ENCODE data around the gene NHLRC1.
"Not testable (repeated sequence)": the region's sequence is repeated elsewhere in the genome, so short reads cannot be mapped to it uniquely, and the experiment has no call there.

Gene NHLRC1

DNA sequence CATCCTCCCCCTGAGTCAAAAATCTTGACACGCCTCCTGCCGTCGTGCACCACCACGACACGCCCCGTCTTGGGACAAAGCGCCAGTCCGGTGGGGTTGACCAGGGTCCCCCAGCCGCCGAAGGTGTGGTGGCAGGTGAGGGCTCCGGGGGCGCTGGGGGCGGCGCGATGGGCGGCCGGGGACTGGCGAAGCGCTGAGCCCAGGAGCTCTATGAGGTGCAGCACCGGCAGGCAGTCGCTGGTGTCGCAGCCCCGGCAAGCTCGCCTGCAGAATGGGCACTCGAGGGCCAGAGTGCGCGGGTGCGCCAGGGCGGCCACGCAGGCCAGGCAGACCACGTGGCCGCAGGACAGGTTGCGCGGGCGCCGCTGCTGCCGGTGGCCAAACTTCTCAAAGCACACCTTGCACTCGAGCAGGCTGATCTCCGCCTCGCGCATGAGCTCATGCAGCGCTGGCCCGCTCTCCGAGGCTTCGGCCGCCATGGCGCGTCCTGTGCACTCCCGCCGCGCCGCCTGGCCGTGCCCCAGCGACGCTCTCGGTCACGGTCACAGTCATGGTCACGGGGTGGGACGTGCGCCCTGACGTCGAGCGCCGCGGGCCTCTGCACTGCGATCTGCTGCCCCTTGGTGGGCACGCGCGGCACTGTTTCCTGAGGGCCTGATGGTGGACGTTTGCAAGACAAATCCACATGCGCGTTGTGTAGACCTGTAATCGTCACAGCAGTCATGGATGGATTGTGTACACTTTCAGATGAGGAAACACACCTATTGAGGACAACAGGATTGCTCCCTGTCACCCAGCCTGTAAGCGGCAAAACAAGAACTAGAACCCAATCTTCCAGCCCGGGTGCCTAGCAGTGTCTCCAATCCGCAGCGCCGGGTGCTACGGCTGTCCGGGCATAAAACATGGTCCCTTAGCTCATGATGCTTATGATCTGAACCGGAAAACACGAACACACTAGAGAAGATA lies at the start of gene NHLRC1:
NHLRC1 (minus strand) TSS at position 550 of the 966 bp plus-strand sequence; CDS start at position 479, 71 bp downstream.
- DNase-seq (ENCODE audit: low spot score): no peak

DNA sequence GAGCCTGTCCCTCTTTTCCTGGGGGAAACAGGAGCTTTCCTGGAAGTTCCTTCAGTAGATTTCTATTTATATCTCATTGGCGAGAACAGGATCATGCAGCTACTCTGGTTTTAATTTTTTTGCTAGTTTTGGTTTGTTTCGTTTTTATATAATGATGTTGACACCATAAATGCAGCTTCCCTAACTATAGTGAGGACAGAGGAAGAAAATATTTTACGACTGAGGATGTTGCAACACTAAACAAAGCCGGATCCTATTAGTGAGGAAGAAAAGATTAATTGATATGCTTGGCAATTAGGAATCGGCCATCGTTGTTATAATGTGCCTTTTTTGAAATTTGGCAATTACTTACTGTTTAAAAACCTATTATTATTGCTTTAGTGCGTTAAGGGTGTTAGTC lies 49.4 kb upstream of the NHLRC1 start:
- no peak for DNase-seq (ENCODE audit: low spot score)

DNA sequence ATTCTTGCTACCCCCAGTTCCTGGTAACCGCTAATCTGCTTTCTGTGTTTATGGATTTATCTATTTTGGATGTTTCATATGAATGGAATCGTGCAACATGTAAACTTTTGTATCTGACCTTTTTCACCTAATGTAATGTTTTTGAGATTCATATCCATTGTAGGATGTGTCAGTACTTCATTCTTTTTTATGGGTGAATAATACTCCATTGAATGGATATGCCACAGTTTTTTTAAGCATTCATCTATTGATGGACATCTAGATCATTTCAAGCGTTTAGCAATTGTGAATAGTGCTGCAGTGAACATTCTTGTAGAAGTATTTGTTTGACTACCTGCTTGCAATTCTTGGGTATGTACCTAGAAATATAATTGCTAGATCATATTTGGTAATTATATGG lies 45.8 kb upstream of the NHLRC1 start:
- no peak for DNase-seq (ENCODE audit: low spot score)

DNA sequence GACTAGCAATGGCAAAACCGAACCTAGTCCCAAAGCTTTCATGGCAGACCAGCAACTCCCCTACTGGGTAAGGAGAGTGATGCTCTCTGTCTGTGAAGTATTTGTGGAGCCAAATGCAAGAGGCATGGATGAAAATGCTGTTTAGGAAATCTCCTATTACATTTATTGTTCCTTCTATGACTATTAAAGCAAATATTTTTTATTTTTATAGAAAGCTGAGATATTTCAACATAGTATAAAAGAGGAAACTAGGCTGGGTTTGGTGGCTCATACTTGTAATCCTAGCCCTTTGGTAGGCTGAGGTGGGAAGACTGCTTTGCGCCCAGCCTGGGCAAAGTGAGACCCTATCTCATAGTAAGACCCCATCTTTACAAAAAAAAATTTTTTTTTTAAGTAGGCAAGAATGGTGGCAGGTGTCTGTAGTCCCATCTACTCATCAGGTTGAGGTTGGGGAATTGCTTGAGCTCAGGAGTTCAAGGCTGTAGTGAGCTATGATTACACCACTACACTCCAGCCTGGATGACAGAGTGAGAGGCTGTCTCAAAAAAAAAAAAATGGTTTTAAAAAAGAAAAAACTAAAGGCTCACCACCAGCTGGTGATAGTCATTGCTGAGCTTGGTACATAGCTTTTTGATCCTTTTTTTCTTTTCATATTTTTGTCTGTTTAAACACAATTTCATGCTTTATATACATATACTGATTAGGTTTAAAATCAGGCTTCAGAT lies 44.0 kb upstream of the NHLRC1 start:
- no peak for DNase-seq (ENCODE audit: low spot score)

GRCh38 chr6:18165751-18166150 lies 43.3 kb upstream of the NHLRC1 start:
- DNase-seq (ENCODE audit: low spot score): no peak

DNA sequence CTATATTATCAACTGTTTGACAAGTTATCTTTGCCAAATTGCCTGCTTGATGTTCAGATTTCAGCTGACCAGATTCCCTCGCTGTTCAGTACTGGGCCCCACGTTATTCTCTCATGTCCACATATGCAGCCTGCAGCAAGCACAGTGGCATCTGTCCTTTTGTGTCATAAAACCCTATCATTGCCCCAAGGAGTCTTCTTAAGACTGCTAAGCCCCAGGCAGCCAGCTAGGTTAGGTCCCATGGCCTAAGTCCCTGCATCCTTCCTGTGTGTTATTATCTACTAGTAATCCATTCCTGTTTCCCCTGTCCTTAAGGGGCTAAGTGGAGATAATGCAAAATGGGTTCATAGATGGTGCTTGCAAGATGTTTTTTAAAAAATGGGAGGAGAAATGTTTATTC lies 39.9 kb upstream of the NHLRC1 start:
- DNase-seq (ENCODE audit: low spot score): peak; percentile 36

DNA sequence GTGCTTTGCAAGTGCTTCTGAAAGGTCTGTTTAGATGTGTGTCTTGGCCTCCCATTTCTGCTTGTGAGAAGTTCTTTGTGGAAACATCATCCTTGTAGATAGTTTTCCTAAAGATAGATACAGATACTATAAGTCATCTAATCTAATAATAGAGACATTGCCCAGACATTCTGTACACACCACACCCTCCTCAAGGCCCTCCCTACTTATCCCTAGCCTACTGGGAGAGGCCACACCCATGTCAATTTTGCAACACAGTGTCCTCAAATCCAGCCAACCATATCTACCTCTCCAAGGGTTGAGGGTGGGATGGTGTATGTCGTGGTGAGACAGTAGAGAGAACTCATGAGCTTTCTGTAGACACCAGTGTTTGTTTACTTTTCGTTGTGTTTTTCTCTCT lies 39.0 kb upstream of the NHLRC1 start:
- no peak for DNase-seq (ENCODE audit: low spot score)

GRCh38 chr6:18160911-18161310 lies 38.4 kb upstream of the NHLRC1 start:
- no peak for DNase-seq (ENCODE audit: low spot score)

GRCh38 chr6:18155864-18156421 lies 33.5 kb upstream of the NHLRC1 start:
- peak; percentile 79 for DNase-seq (ENCODE audit: low spot score)

DNA sequence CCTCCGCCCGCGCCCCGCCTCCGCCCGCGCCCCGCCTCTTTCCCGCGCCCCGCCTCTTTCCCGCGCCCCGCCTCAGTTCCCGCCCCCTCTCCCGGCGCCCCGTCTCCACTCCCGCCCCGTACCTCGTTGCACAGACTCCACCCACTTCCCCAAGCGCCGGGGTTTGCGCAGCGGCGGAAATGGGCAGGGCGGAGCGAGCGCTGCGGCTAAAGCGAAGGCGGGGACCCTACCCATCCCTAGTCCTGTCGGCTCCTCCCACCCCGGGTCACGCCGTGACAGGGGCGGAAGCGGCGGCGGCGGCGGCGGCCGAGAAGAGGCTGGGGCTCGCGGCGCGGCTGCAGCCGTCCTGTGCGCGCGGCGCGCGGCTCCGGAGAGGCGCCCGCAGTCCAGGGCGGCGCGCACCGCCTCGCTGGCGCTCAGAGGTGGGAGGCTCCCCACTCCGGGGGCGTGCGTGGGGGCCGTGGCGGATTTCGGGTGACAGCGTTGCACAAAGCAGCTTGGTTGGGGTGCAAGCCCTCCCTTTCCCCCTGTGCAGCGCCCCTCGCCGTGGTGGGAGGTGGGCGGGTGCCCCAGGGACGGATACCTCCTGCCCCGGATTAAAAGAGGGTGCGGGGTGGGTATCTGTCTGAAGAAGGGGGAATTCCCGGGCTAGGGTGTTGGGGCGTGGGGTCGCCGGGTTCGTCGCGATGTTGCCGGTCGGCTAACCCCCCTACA lies 32.8 kb upstream of the NHLRC1 start, which contains the start of gene KDM1B:
KDM1B (plus strand) TSS at position 273 of the 714 bp plus-strand sequence. CDS start 4,474 bp downstream, outside the sequence.
- DNase-seq (ENCODE audit: low spot score): peak; percentile 98

DNA sequence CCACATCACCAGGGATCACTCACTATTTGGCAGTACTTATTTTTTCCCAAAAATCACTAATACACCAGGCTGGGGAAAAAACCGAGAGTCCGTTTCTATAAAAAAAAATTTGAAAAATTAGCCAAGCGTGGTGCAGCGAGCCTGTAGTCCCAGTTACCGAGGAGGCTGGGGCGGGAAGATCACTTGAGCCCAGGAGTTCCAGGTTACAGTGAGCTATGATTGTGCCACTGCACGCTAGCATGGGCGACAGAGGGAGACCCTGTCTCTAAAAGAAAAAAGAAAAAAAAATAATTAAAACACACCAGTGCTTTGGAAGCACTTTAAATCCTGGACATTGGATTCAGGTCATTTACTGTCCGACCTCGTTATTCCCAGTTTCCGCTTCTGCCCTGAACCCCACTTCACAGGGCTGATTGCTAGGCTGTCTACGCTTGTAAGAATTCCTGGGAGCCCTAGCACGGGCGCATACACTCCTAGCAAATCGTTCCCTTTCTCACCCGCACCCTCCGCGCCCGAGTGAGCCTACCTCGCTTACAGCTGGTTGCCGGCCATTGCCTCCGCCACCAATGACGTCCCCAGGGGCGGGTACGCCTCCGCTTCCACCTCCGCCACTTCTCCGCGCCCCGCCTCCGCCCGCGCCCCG lies 32.2 kb upstream of the NHLRC1 start, which contains the start of gene TPMT:
TPMT (minus strand) TSS at position 571 of the 643 bp plus-strand sequence. CDS start 5,950 bp downstream, outside the sequence.
- no peak for DNase-seq (ENCODE audit: low spot score)

GRCh38 chr6:18153311-18153703 lies 30.8 kb upstream of the NHLRC1 start:
- no peak for DNase-seq (ENCODE audit: low spot score)

- no peak for DNase-seq (ENCODE audit: low spot score)
These were observed 29.3 kb upstream of the NHLRC1 start for GRCh38 chr6:18151801-18152200.

DNA sequence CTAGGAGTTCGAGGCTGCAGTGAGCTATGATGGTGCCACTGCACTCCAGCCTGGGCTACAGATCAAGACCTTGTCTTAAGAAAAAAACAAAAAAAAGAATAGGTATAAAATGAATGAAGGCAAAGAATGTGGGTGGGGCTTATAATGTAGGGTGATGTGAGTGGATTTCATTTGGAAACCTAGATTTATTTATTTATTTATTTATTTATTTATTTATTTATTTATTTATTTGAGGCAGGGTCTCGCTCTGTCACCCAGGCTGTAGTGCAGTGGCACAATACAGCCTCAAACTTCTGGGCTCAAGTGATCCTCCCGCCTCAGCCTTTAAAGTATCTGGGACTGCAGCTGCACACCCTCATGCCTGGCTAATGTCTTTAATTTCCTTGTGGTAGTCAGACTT lies 28.9 kb upstream of the NHLRC1 start:
- not testable (repeated sequence) for DNase-seq (ENCODE audit: low spot score)

DNA sequence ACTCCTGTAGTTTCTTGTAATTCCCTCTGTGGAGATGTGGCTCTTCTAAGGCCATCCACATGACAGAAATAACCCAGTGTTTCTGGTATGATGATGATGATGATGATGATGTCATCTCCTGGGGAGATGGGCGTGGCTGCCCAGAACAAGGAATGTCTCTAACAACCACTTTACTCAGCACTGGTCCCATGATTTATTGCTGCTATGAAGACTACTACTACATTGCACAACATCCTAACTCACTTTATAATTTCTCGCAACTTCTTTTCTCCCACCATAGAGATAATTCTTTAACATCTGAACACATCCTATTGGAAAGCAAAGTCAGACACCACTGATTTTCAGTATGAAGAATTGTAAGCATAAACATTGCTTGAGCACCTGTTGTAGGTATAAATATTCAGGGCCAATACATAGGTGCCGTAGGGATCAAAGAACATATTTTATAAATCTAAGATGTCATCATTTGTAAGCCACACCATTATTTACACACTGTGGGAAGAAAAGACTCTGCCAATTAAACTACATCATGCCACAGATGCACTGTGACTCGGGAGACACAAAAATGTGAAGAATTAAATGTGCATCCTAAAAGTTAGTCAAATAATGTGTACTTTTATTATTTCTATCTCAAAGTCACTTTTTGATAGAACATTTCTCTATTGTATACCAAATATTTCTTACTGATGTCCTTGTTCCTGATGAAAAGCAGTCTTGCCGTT lies 26.0 kb upstream of the NHLRC1 start:
- no peak for DNase-seq (ENCODE audit: low spot score)

DNA sequence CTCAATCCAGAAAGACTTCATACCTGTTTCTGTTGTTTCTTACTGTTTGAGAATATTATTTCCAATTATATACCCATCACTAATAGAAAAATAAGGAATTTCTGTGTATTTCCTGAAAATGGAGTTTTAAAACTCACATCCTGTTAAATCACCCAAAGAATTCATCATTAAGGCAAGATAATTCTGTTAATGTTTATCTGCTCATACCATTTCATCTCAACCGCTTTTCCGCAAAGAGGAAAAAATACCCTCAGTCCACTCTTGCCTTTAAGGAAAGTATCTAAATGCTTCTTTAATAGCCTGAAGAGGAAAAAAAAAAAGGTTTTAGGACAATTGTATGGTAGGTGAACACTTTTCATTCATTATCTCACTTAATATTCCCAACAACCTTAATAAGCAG lies 25.1 kb upstream of the NHLRC1 start:
- DNase-seq (ENCODE audit: low spot score): no peak

GRCh38 chr6:18147160-18147559 lies 24.7 kb upstream of the NHLRC1 start:
- DNase-seq (ENCODE audit: low spot score): no peak

DNA sequence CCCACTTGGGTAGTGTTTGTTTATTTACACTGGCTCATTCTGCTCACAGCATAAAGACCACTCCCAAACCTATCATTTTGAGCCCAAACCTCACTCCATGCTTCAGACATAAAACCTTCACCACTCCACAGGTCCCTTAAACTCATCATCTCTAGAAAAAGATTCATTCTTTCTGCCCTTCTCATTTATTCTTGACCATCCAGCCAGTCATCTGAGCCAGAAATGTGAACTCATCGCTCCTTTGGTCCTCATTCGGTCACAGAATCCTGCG lies 20.0 kb upstream of the NHLRC1 start:
- no peak for DNase-seq (ENCODE audit: low spot score)

GRCh38 chr6:18141805-18142590 lies 19.5 kb upstream of the NHLRC1 start:
- no peak for DNase-seq (ENCODE audit: low spot score)
